Measurements from ENCODE around the gene IHH. TPM values are rescaled to one million over a fixed set of nuclear protein-coding genes. Genes with fewer than 3 reads are reported as not detected.

The IHH gene
- total RNA-seq, 1 experiment from 2014 or later = not detected

DNA sequence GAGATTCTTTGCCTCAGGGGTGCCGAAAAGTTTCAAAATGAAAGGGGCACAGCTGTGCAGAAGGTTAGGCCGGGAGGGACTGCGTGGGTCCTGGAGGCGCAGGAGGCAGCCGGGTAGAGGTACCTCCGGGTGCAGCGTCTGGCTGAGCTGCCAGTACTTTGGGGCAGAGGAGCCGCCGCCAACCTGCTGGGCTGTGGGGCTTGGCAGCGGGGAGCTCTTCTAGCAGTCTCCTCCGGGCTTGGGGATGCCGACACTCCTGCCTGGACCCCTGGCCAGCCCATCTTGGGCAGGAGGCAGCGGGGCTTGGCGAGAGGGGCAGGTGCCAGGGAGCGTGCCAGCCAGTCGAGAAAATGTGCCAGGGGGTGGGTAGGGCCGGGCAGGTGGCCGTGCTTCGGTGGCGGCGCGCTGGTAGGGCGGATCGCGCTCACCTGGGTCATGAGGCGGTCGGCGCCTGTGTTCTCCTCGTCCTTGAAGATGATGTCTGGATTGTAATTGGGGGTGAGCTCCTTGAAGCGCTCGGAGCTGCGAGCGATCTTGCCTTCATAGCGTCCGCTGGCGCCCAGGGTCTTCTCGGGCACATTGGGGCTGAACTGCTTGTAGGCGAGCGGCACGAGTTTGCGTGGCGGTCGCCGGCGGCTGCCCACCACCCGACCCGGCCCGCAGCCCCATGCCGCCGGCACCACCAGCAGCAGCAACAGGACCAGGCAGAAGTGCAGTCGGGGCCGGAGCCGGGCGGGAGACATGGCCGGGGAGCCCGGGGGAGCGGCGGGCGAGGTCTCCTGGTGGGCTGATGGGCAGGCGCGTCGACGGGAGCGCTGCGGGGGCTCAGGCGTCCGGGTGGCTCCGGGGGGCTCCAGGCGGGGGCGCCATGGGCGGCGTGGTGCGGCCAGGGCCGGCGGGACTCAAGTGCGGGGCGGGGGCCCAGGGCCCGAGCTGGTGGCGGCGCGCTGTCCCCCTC is 717 bp downstream of the IHH start:
- no peak overlapping the region for H3K56ac ChIP-seq (ENCODE audit: insufficient read length, low read depth, low read length)
- H3K23me2 ChIP-seq (ENCODE audit: insufficient read length, low read depth, low read length, poor library complexity, severe bottlenecking) = peaks cover 3% of the 10 kb centered on the region
- H2BK120ac ChIP-seq (ENCODE audit: low read depth, low read length, poor library complexity, severe bottlenecking) = no peak overlapping the region
- H3K18ac ChIP-seq (ENCODE audit: insufficient read length, low read depth, low read length) = no peak overlapping the region
- H3T11ph ChIP-seq (ENCODE audit: low read length) = no peak overlapping the region
- H2AFZ ChIP-seq (ENCODE audit: low read length) = no peak overlapping the region
- no peak overlapping the region for H2BK5ac ChIP-seq (ENCODE audit: insufficient read length, low read length)
- H2AK5ac ChIP-seq (ENCODE audit: insufficient read length, low read length) = no peak overlapping the region
- DNase-seq = peak; percentile 39
- no peaks in the 10 kb centered on the region for H3K79me2 ChIP-seq (ENCODE audit: insufficient read depth, low read length)
- no peak overlapping the region for H4K8ac ChIP-seq (replicated peaks; ENCODE audit: insufficient read length, low read depth, low read length)
- H3K4me2 ChIP-seq (ENCODE audit: insufficient read depth, insufficient read length, low read length) = peak overlapping the region; percentile 48
- H2BK20ac ChIP-seq (ENCODE audit: low read depth, low read length, poor library complexity, severe bottlenecking) = no peak overlapping the region
- H3K9me3 Mint-ChIP-seq = peaks cover 0 to 3% of the 10 kb centered on the region in 2 experiments; a peak in 2 of 5 replicates
- H3K4me1 ChIP-seq (ENCODE audit: insufficient read depth, low read length) = no peaks in the 10 kb centered on the region
- no peak overlapping the region for H3K4ac ChIP-seq (ENCODE audit: low read depth, low read length)
- H3K27ac ChIP-seq (ENCODE audit: insufficient read length, low read depth, low read length) = no peak overlapping the region
- H3K14ac ChIP-seq (ENCODE audit: insufficient read depth, low read length) = no peak overlapping the region
- H3K27ac Mint-ChIP-seq = no peak overlapping the region; a peak in 1 of 7 replicates
- no peak for TF ChIP-seq CTCF (conservative IDR thresholded peaks at IDR 0.05)
- no CpG with 5 or more reads among the region's 81 CpGs for WGBS (ENCODE audit: extremely low coverage, insufficient read length, low lambda C conversion rate)
- H3K79me1 ChIP-seq (ENCODE audit: insufficient read depth, low read depth, low read length, poor library complexity, severe bottlenecking) = no peaks in the 10 kb centered on the region
- no peak overlapping the region for H4K91ac ChIP-seq (ENCODE audit: insufficient read length, low read depth, low read length)
- no peaks in the 10 kb centered on the region for H4K20me1 ChIP-seq (ENCODE audit: control insufficient read depth, insufficient read depth, insufficient read length)
- H3K9me3 ChIP-seq (ENCODE audit: control insufficient read depth, low read depth, low read length) = no peaks in the 10 kb centered on the region
- H3K27me3 ChIP-seq (ENCODE audit: insufficient read depth, low read length) = peaks cover 71% of the 10 kb centered on the region
- peaks cover 29 to 42% of the 10 kb centered on the region in 2 experiments for H3K4me1 Mint-ChIP-seq
- peak overlapping the region; percentile 42 to 75 for H3K4me3 Mint-ChIP-seq
- H2BK15ac ChIP-seq (ENCODE audit: low read depth, low read length) = no peak overlapping the region
- H3K9ac ChIP-seq (ENCODE audit: extremely low read depth, insufficient read length, low read length) = no peak overlapping the region
- peaks cover 89% of the 10 kb centered on the region for H3K27me3 Mint-ChIP-seq (ENCODE audit: low read depth)
- no peak overlapping the region for H3K23ac ChIP-seq (ENCODE audit: insufficient read length, low read depth, low read length)
- no peak overlapping the region for H2BK12ac ChIP-seq (ENCODE audit: insufficient read length, low read depth, low read length)
- H3K36me3 Mint-ChIP-seq (ENCODE audit: insufficient read depth in 1 of 3, low read depth in 3 of 3) = no peaks in the 10 kb centered on the region
- no peak overlapping the region for H4K5ac ChIP-seq (ENCODE audit: insufficient read length, low read depth, low read length)
